ENCODE measurements around the gene RNPS1. TPM values are rescaled to one million over a fixed set of nuclear protein-coding genes. Genes with fewer than 3 reads are reported as not detected.

RNPS1 gene
- total RNA-seq, 1 donor from 2014 or later, result 390 TPM

- Mint-ChIP-seq H3K9me3 (no peaks in the 10 kb centered on the region), H3K4me1 (no peaks in the 10 kb centered on the region), H3K27ac (ENCODE audit: unreplicated experiment) (no peak overlapping the region), H3K36me3 (ENCODE audit: low read depth) (peaks cover 2% of the 10 kb centered on the region), H3K4me3 (peak overlapping the region; percentile 76), H3K27me3 (ENCODE audit: low read depth) (peaks cover 37% of the 10 kb centered on the region)
- no peak for DNase-seq (ENCODE audit: low read depth, low spot score)
- no peak for TF ChIP-seq CTCF (conservative IDR thresholded peaks at IDR 0.05)
These were observed 32.7 kb downstream of the RNPS1 start for GRCh38 chr16:2235234-2235651.

GRCh38 chr16:2234813-2235170 is 33.1 kb downstream of the RNPS1 start:
- Mint-ChIP-seq H3K9me3 (no peaks in the 10 kb centered on the region), H3K27ac (ENCODE audit: unreplicated experiment) (no peak overlapping the region), H3K36me3 (ENCODE audit: low read depth) (peaks cover 2% of the 10 kb centered on the region), H3K27me3 (ENCODE audit: low read depth) (peaks cover 35% of the 10 kb centered on the region), H3K4me1 (no peaks in the 10 kb centered on the region), H3K4me3 (no peak overlapping the region)
- TF ChIP-seq CTCF (conservative IDR thresholded peaks at IDR 0.05), result no peak
- no peak for DNase-seq (ENCODE audit: low read depth, low spot score)

- Mint-ChIP-seq H3K27me3 (ENCODE audit: low read depth) (peaks cover 28% of the 10 kb centered on the region), H3K4me1 (no peaks in the 10 kb centered on the region), H3K27ac (ENCODE audit: unreplicated experiment) (no peak overlapping the region), H3K36me3 (ENCODE audit: low read depth) (peaks cover 2% of the 10 kb centered on the region), H3K9me3 (no peaks in the 10 kb centered on the region), H3K4me3 (no peak overlapping the region)
- TF ChIP-seq CTCF (conservative IDR thresholded peaks at IDR 0.05), result no peak
- DNase-seq (ENCODE audit: low read depth, low spot score), result no peak
These were observed 33.8 kb downstream of the RNPS1 start for GRCh38 chr16:2233872-2234812.

GRCh38 chr16:2233046-2233775 is 34.7 kb downstream of the RNPS1 start:
- H3K4me3 Mint-ChIP-seq, result no peak overlapping the region
- H3K9me3 Mint-ChIP-seq, result no peaks in the 10 kb centered on the region
- H3K36me3 Mint-ChIP-seq (ENCODE audit: low read depth), result peaks cover 2% of the 10 kb centered on the region
- H3K27ac Mint-ChIP-seq (ENCODE audit: unreplicated experiment), result no peak overlapping the region
- DNase-seq (ENCODE audit: low read depth, low spot score), result no peak
- H3K27me3 Mint-ChIP-seq (ENCODE audit: low read depth), result peaks cover 24% of the 10 kb centered on the region
- no peaks in the 10 kb centered on the region for H3K4me1 Mint-ChIP-seq
- no peak for TF ChIP-seq CTCF (conservative IDR thresholded peaks at IDR 0.05)

GRCh38 chr16:2232094-2232990 is 35.6 kb downstream of the RNPS1 start:
- no peak overlapping the region for H3K27ac Mint-ChIP-seq (ENCODE audit: unreplicated experiment)
- H3K9me3 Mint-ChIP-seq, result no peaks in the 10 kb centered on the region
- TF ChIP-seq CTCF (conservative IDR thresholded peaks at IDR 0.05), result no peak
- H3K36me3 Mint-ChIP-seq (ENCODE audit: low read depth), result peaks cover 2% of the 10 kb centered on the region
- H3K27me3 Mint-ChIP-seq (ENCODE audit: low read depth), result peaks cover 18% of the 10 kb centered on the region
- no peak overlapping the region for H3K4me3 Mint-ChIP-seq
- H3K4me1 Mint-ChIP-seq, result no peaks in the 10 kb centered on the region
- DNase-seq (ENCODE audit: low read depth, low spot score), result no peak
